ENCODE measurements around the gene TMEM270.

- TF ChIP-seq CTCF (IDR thresholded peaks at IDR 0.05; ENCODE audit: low read depth, low read length, poor library complexity, severe bottlenecking) (no peak), EZH2phosphoT487 (IDR thresholded peaks at IDR 0.05; ENCODE audit: borderline replicate concordance, low read length) (no peak)
Measured at GRCh38 chr7:73847941-73848723, 12.8 kb upstream of the TMEM270 start.

Data from DOHH2 (cell line).